ENCODE data around the gene RNASE9. TPM values are rescaled to one million over a fixed set of nuclear protein-coding genes. Genes with fewer than 3 reads are reported as not detected.

Gene RNASE9
- polyA plus RNA-seq, 2 of the 4 experiments (the other 2 are of a cell fraction): not detected

DNA sequence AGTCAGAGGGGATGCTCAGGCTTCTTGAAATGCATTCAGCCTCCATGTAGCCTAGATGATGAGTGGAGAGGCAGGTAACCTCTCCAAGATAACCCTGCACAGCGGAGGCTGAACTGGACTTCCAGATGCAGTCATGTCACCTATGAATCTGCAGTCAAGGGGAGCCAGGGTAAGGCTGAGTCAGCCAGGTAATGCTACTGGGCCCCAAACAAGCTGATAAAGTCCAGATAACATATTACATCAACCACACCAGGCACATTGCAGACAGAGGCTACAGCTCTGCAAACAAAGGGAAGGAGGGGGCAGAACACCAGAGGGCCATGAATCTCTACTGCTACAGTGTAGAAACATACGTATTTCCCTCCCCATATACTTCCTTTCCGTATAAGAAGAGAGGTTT lies 14.0 kb downstream of the RNASE9 start:
- TF ChIP-seq FOXS1 (CRISPR knock-in tag; IDR thresholded peaks at IDR 0.05): no peak
- TF ChIP-seq RARB (CRISPR knock-in tag; IDR thresholded peaks at IDR 0.05): no peak
- Histone ChIP-seq H3K4me3 (no peak overlapping the region), H3K4me2 (no peak overlapping the region), H3K9me3 (no peaks in the 10 kb centered on the region), H3K27ac (no peak overlapping the region), H3K4me1 (no peaks in the 10 kb centered on the region)
- DNase-seq (ENCODE audit: low read depth in 1 of 2, low spot score in 1 of 2) (no peak), ATAC-seq (no peak), FAIRE-seq (no peak)
- ChIA-PET POLR2A (no interaction called here), CTCF (interaction anchor here (1.0 to 1.4 kb wide), 3 partner anchors 10 to 131 kb away, joined by 3 read pairs; no protein-coding TSS in a partner anchor)
- WGBS (ENCODE audit: missing lambda C conversion rate): 27% methylated on average over 3 of the region's 3 CpGs

DNA sequence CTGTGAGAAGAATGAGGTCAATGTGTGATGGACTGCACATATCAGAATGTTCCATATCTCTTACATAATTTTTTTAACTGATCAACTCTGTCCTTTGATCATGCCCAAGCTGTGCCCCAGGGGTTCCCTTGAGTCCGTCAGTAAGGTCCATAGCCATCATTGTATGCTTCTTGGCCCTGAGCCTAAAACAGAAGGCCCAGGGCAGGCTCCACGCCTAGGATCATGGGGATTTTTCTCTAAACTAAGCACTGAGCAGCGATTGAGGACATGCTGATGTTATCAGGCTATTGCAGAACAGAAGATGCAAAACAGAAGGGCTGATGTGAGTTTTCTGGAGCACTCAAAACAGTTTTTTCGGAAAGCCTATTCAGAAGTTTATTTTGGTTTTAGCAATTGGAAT lies 20.9 kb downstream of the RNASE9 start:
- H3K4me1 ChIP-seq: no peaks in the 10 kb centered on the region
- H3K9me3 ChIP-seq: no peaks in the 10 kb centered on the region
- ATAC-seq (no peak), FAIRE-seq (no peak), DNase-seq (ENCODE audit: low read depth in 1 of 2, low spot score in 1 of 2) (no peak)
- no peak overlapping the region for H3K27ac ChIP-seq
- ChIA-PET POLR2A (no interaction called here), CTCF (interaction anchor here (0.9 to 1.0 kb wide), 3 partner anchors 9 to 70 kb away, joined by 3 to 4 read pairs (median 3); partner anchors contain the start of gene PNP)
- 30% methylated on average over 4 of the region's 4 CpGs for WGBS (ENCODE audit: missing lambda C conversion rate)
- no peak overlapping the region for H3K4me3 ChIP-seq
- no peak overlapping the region for H3K4me2 ChIP-seq
- TF ChIP-seq HOXA7 (CRISPR knock-in tag; IDR thresholded peaks at IDR 0.05) (no peak), ESRRA (IDR thresholded peaks at IDR 0.05; ENCODE audit: borderline replicate concordance, low read length) (no peak), SREBF2 (IDR thresholded peaks at IDR 0.05) (no peak), HOXB13 (CRISPR knock-in tag; IDR thresholded peaks at IDR 0.05; ENCODE audit: low read depth) (no peak), ZC3H11A (IDR thresholded peaks at IDR 0.05) (no peak), RARB (CRISPR knock-in tag; IDR thresholded peaks at IDR 0.05) (no peak), ZNF302 (CRISPR knock-in tag; IDR thresholded peaks at IDR 0.05) (no peak), HDAC2 (IDR thresholded peaks at IDR 0.05) (no peak)

DNA sequence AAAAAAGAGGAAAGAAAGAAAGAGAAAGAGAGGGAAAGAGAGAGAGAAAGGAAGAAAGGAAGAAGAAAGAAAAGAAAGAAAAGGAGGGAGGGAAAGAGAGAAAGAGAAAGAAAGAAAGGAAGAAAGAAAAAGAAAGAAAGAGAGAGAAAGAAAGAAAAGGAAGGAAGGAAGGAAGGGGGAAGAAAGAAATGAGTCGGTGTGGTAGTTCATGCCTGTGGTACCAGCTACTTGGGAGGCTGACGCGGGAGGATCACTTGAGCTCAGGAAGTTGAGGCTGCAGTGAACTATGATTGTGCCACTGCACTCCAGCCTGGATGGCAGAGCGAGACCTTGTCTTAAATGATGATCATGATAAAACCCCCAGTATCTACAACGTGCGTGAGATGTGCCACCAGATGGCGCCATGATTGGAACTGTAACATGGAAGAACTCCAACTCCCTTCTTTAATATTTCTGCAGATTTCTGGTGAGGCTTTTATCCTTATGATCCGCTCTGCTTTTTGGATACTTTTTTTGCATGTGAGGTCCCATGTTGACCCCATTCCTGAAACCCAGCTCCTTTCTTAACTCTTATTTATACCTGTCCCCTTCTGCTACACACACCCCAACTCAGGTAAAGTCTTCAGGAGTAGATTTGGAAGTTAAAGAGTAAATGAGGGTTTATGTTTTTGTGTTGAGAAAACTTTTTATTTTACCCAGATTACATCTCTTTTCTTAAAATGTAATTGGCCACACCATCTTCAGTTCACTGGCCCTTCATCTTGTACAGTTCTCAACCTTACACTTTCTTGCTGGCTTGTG lies 29.9 kb downstream of the RNASE9 start:
- POLR2A ChIA-PET: no interaction called here
- 2% methylated on average over 8 of the region's 8 CpGs for WGBS (ENCODE audit: missing lambda C conversion rate)
- H3K4me1 ChIP-seq: no peaks in the 10 kb centered on the region
- TF ChIP-seq FOSB (CRISPR knock-in tag; IDR thresholded peaks at IDR 0.05) (no peak), RFX5 (IDR thresholded peaks at IDR 0.05) (no peak), JUN (IDR thresholded peaks at IDR 0.05) (no peak), FOSL2 (IDR thresholded peaks at IDR 0.05) (no peak), FOSL2 (CRISPR knock-in tag; IDR thresholded peaks at IDR 0.05) (no peak), RAD21 (conservative IDR thresholded peaks at IDR 0.05 in 1 of 2, IDR thresholded peaks at IDR 0.05 in 1 of 2) (peak; percentile 59 to 65), SMC3 (IDR thresholded peaks at IDR 0.05) (peak; percentile 72), JUNB (IDR thresholded peaks at IDR 0.05) (no peak)
- TF ChIP-seq, protein P1, sequence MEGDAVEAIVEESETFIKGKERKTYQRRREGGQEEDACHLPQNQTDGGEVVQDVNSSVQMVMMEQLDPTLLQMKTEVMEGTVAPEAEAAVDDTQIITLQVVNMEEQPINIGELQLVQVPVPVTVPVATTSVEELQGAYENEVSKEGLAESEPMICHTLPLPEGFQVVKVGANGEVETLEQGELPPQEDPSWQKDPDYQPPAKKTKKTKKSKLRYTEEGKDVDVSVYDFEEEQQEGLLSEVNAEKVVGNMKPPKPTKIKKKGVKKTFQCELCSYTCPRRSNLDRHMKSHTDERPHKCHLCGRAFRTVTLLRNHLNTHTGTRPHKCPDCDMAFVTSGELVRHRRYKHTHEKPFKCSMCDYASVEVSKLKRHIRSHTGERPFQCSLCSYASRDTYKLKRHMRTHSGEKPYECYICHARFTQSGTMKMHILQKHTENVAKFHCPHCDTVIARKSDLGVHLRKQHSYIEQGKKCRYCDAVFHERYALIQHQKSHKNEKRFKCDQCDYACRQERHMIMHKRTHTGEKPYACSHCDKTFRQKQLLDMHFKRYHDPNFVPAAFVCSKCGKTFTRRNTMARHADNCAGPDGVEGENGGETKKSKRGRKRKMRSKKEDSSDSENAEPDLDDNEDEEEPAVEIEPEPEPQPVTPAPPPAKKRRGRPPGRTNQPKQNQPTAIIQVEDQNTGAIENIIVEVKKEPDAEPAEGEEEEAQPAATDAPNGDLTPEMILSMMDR (IDR thresholded peaks at IDR 0.05): peak; percentile 83
- peak; percentile 92 to 98 for ATAC-seq
- DNase-seq (ENCODE audit: low read depth in 1 of 2, low spot score in 1 of 2): peak; percentile 46 to 84
- peak overlapping the region; percentile 68 for H3K4me2 ChIP-seq
- H3K27ac ChIP-seq: no peak overlapping the region
- H3K4me3 ChIP-seq: peak overlapping the region; percentile 18; the same call in 1 of the 3 replicates
- H3K9me3 ChIP-seq: no peaks in the 10 kb centered on the region
- FAIRE-seq: peak; percentile 56
- CTCF ChIA-PET: interaction anchor here (0.7 to 2.4 kb wide), 28 partner anchors 8 to 343 kb away, joined by 3 to 16 read pairs (median 4); partner anchors contain the start of gene RNASE11

DNA sequence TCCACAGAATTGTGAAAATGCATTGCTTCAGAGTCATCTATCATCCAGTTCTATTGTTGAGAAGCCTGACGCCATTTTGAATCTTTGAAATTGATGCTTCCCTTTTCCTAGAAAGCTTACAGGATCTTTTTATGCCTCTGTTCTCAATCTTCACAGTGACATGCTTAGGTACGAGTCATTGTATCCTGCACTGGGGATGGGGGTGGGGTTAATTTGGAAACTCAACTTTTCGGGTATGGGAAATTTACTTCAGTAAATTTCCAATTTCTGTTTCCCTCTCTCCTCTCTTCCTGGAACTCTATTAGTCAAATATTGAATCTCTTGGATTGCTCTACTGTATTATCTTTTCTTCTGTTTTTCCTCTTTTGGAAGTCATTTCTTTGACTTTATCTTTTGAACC lies 31.0 kb downstream of the RNASE9 start:
- no peak overlapping the region for H3K27ac ChIP-seq
- H3K4me3 ChIP-seq: no peak overlapping the region
- TF ChIP-seq ZFP36 (IDR thresholded peaks at IDR 0.05; ENCODE audit: borderline replicate concordance, partially characterized antibody) (no peak), ZNF302 (CRISPR knock-in tag; IDR thresholded peaks at IDR 0.05) (no peak), CHD4 (IDR thresholded peaks at IDR 0.05; ENCODE audit: borderline replicate concordance) (no peak), HEYL (CRISPR knock-in tag; IDR thresholded peaks at IDR 0.05) (no peak), GATA3 (IDR thresholded peaks at IDR 0.05; ENCODE audit: borderline replicate concordance) (no peak), HOXB13 (CRISPR knock-in tag; IDR thresholded peaks at IDR 0.05; ENCODE audit: low read depth) (no peak), NR3C1 (IDR thresholded peaks at IDR 0.05) (no peak), TP53 (CRISPR knock-in tag; IDR thresholded peaks at IDR 0.05) (no peak), FOXS1 (CRISPR knock-in tag; IDR thresholded peaks at IDR 0.05) (no peak), EHMT2 (IDR thresholded peaks at IDR 0.05; ENCODE audit: low read depth) (no peak), HOXB5 (CRISPR knock-in tag; IDR thresholded peaks at IDR 0.05) (no peak), MAZ (IDR thresholded peaks at IDR 0.05; ENCODE audit: borderline replicate concordance, low read depth, low read length) (no peak)
- TF ChIP-seq, protein P2, sequence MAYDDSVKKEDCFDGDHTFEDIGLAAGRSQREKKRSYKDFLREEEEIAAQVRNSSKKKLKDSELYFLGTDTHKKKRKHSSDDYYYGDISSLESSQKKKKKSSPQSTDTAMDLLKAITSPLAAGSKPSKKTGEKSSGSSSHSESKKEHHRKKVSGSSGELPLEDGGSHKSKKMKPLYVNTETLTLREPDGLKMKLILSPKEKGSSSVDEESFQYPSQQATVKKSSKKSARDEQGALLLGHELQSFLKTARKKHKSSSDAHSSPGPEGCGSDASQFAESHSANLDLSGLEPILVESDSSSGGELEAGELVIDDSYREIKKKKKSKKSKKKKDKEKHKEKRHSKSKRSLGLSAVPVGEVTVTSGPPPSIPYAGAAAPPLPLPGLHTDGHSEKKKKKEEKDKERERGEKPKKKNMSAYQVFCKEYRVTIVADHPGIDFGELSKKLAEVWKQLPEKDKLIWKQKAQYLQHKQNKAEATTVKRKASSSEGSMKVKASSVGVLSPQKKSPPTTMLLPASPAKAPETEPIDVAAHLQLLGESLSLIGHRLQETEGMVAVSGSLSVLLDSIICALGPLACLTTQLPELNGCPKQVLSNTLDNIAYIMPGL (CRISPR knock-in tag; IDR thresholded peaks at IDR 0.05; ENCODE audit: borderline replicate concordance): no peak
- TF ChIP-seq, protein P3, sequence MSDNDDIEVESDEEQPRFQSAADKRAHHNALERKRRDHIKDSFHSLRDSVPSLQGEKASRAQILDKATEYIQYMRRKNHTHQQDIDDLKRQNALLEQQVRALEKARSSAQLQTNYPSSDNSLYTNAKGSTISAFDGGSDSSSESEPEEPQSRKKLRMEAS (IDR thresholded peaks at IDR 0.05): no peak
- H3K4me2 ChIP-seq: no peak overlapping the region
- ATAC-seq: no peak
- 57% methylated on average over 3 of the region's 3 CpGs for WGBS (ENCODE audit: missing lambda C conversion rate)
- DNase-seq (ENCODE audit: low read depth in 1 of 2, low spot score in 1 of 2): no peak
- FAIRE-seq: no peak
- CTCF ChIA-PET: interaction anchor here (1.0 to 2.4 kb wide), 12 partner anchors 8 to 163 kb away, joined by 3 to 16 read pairs (median 7); no protein-coding TSS in a partner anchor
- H3K4me1 ChIP-seq: no peaks in the 10 kb centered on the region
- H3K9me3 ChIP-seq: no peaks in the 10 kb centered on the region
- POLR2A ChIA-PET: no interaction called here
